Right atrium auricular region (tissue), 2 donors: ENCODE measurements around the gene TRAF3. TPM values are rescaled to one million over a fixed set of nuclear protein-coding genes. Genes with fewer than 3 reads are reported as not detected.

Experiments
- DNase-seq: peaks from one replicate; pipeline ENCODE4 v3.0.0-alpha.2; 2019; ENCODE audit warnings: low spot score
- H3K27ac ChIP-seq, 2 donors: fragments of 200-600 bp; sonication (generic); 1 replicate in 1 of 2; 2 replicates in 1 of 2; pipeline ENCODE4 v1.5.1; 2016 to 2019
- H3K27me3 ChIP-seq, 2 donors: fragments of 200-600 bp; sonication (generic); one replicate each; pipeline versions ENCODE4 v1.5.1 to v1.6.0; 2017 to 2019
- H3K36me3 ChIP-seq: fragments of 200-600 bp; sonication (generic); one replicate; pipeline ENCODE4 v1.5.1; 2016
- H3K4me1 ChIP-seq, 2 donors: fragments of 200-600 bp; sonication (generic); one replicate each; pipeline versions ENCODE4 v1.5.1 to v1.6.0; 2017 to 2019
- H3K4me3 ChIP-seq, 2 donors: fragments of 200-600 bp; sonication (generic); 1 replicate in 1 of 2; 2 replicates in 1 of 2; pipeline ENCODE4 v1.5.1; 2017 to 2019; ENCODE audit warnings: mild to moderate bottlenecking in 1 of 2, moderate library complexity in 1 of 2
- H3K9me3 ChIP-seq, 2 donors: fragments of 200-600 bp; sonication (generic); one replicate each; pipeline ENCODE4 v1.5.1; 2019
- total RNA-seq, 2 donors: library from RNA; depleted of rRNA; stranded (reverse); fragments of >200 nt; gene quantifications; one replicate each; pipeline ENCODE4 v1.1.0, GENCODE V29; 2016
- TF ChIP-seq, protein P1 (sequence below), 2 donors: fragments of 200-600 bp; sonication (generic); IDR thresholded peaks; one replicate each; pipeline ENCODE4 v1.5.1; 2019; ENCODE audit warnings: antibody characterized with exemption in 2 of 2

TRAF3 gene
- total RNA-seq, 2 donors from 2014 or later = 9.1 to 10.0 TPM

DNA sequence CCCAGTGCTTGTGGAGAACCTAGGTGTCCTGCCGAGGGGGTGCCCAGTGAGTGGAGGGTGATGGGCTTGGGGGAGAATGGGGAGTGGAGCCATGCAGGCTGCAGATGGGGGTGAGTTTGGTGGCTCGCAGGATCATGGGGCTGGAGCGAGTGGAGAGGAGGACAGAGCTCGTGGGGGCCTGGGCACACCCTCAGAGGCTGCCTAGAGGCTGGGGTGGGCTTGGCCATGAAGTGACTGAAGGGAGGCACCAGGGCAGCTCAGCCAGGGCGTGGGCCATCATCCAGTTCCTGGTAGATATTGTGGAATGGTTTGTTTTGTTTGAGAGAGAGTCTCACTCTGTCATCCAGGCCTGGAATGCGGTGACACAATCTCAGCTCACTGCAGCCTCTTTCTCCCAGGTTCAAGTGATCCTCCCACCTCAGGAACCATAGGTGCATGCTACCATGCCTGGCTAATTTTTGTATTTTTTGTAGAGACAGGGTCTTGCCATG, 101.8 kb downstream of the TRAF3 start:
- no peaks in the 10 kb centered on the region for H3K9me3 ChIP-seq
- no peak overlapping the region for H3K27ac ChIP-seq
- no peak for DNase-seq
- H3K27me3 ChIP-seq = no peaks in the 10 kb centered on the region
- no peaks in the 10 kb centered on the region for H3K4me1 ChIP-seq
- TF ChIP-seq, protein P1, sequence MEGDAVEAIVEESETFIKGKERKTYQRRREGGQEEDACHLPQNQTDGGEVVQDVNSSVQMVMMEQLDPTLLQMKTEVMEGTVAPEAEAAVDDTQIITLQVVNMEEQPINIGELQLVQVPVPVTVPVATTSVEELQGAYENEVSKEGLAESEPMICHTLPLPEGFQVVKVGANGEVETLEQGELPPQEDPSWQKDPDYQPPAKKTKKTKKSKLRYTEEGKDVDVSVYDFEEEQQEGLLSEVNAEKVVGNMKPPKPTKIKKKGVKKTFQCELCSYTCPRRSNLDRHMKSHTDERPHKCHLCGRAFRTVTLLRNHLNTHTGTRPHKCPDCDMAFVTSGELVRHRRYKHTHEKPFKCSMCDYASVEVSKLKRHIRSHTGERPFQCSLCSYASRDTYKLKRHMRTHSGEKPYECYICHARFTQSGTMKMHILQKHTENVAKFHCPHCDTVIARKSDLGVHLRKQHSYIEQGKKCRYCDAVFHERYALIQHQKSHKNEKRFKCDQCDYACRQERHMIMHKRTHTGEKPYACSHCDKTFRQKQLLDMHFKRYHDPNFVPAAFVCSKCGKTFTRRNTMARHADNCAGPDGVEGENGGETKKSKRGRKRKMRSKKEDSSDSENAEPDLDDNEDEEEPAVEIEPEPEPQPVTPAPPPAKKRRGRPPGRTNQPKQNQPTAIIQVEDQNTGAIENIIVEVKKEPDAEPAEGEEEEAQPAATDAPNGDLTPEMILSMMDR (IDR thresholded peaks at IDR 0.05) = no peak
- peaks cover 12% of the 10 kb centered on the region for H3K36me3 ChIP-seq
- H3K4me3 ChIP-seq = no peak overlapping the region

DNA sequence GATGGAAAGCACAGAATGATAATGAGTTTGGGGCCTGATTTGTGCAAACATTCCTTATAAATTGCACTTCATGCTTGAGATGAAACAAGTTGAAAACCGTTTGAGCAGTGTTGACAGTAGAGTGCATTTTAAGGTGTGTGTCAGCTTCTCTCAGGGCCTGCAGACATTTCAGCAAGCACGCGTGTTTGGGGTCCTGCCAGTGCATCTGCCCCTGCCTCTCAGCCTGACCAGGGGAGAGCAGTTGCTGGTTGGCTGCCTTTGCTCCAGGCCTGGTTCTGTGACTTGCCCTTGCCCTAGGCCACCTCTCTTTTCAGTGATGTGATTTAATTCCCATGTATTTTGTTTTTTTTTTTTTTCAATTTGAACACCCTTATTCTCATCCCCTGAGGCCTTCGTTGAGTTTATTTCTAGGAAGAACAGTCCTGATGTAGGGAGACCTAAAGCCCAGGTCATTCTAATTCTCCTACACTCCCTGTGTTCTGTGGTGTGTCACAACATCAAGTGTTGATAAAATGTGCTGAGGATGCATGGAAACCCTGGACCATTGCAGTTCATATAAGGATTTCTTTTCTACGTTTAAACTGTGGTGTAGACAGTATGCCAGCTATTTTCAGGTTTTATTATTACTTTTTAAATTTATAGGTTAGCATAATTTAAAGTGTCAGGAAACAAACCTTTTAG, 105.1 kb downstream of the TRAF3 start:
- H3K9me3 ChIP-seq = no peaks in the 10 kb centered on the region
- no peak overlapping the region for H3K27ac ChIP-seq
- DNase-seq = no peak
- TF ChIP-seq, protein P1 (IDR thresholded peaks at IDR 0.05) = no peak
- H3K4me1 ChIP-seq = no peaks in the 10 kb centered on the region
- H3K27me3 ChIP-seq = no peaks in the 10 kb centered on the region
- peaks cover 9% of the 10 kb centered on the region for H3K36me3 ChIP-seq
- H3K4me3 ChIP-seq = no peak overlapping the region

DNA sequence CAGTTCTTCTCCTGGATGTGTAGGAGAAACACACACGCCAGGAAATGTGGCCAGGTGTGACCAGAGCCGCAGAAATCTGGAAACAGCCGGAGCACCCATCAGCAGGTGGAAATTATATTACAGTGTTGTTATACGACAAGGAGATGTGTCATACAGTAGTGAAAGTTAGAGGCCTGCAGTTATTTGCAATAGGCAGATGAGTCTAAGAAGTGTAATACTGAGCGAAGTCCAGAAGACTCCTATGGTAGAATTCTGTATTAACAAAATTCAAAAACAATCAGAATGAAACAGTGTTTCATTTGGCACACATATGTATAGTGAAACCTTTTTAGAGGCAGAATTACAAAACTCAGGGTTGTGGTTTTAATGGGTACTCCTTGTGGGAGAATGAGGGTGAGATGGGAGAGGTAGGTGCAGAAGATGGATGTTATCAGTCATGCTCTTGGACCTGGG, 105.9 kb downstream of the TRAF3 start:
- peaks cover 9% of the 10 kb centered on the region for H3K36me3 ChIP-seq
- no peaks in the 10 kb centered on the region for H3K27me3 ChIP-seq
- TF ChIP-seq, protein P1 (IDR thresholded peaks at IDR 0.05) = no peak
- no peak overlapping the region for H3K27ac ChIP-seq
- H3K4me1 ChIP-seq = no peaks in the 10 kb centered on the region
- H3K9me3 ChIP-seq = no peaks in the 10 kb centered on the region
- no peak overlapping the region for H3K4me3 ChIP-seq
- DNase-seq = no peak

DNA sequence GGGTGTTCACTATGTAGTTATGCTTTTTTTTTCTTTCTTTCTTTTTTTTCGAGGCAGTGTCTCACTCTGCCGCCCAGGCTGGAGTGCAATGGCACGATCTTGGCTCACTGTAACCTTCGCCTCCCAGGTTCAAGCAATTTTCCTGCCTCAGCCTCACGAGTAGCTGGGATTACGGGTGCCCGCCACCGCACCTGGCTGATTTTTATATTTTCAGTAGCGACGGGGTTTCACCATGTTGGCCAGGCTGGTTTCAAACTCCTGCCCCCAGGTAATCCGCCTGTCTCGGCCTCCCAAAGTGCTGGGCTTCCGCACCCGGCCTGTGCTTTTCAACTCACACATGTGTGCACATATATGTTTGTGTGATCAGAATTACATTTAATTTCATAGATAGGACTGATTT, 106.3 kb downstream of the TRAF3 start:
- Histone ChIP-seq H3K36me3 (peaks cover 9% of the 10 kb centered on the region), H3K27me3 (no peaks in the 10 kb centered on the region), H3K27ac (no peak overlapping the region), H3K4me3 (no peak overlapping the region), H3K9me3 (no peaks in the 10 kb centered on the region), H3K4me1 (no peaks in the 10 kb centered on the region)
- no peak for DNase-seq
- TF ChIP-seq, protein P1 (IDR thresholded peaks at IDR 0.05) = no peak

DNA sequence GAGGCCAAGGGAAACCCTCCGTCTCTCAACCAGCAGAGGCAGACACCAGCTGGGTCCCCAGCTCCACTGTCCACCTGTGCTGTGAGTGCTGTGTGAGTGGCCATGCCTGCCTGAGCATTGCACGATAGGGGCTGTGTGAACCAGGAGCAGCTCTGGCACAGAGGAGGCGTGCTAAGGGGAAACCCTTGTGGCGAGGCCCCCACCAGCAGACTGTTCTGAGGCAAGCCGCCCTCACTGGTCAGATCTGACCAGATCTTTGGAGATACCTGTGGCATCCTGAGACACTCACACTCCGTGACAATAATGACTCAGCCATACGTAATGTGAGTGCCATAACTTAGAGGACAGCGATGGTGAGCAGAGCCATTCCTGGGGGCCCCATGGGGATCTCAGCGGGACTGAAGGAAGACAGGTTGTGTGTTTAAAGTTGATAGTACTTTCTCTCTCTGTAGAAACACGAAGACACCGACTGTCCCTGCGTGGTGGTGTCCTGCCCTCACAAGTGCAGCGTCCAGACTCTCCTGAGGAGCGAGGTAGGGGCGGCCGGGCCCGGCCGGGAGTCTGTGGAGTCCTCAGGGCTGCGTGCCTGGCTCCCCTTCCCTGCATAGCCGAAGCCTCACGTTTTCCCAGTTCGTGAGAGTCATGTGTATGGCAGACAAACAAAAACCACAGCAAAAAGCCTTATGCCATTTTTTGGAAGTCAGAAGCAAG, 108.6 kb downstream of the TRAF3 start:
- no peaks in the 10 kb centered on the region for H3K27me3 ChIP-seq
- no peaks in the 10 kb centered on the region for H3K4me1 ChIP-seq
- no peak overlapping the region for H3K27ac ChIP-seq
- TF ChIP-seq, protein P1 (IDR thresholded peaks at IDR 0.05) = no peak
- peaks cover 9% of the 10 kb centered on the region for H3K36me3 ChIP-seq
- no peak for DNase-seq
- no peaks in the 10 kb centered on the region for H3K9me3 ChIP-seq
- H3K4me3 ChIP-seq = no peak overlapping the region
